Stimulated activated naive CD8-positive, alpha-beta T cell treated with anti-CD3 and anti-CD28 coated beads, Interleukin-15, amount 100 ng/mL, for 72 hours (primary cell): ENCODE measurements around the gene PIGT.

ENCODE experiments used
- ATAC-seq: fragments of 150-1000 bp; cut with Tn5 transposase; 2 replicates; pipeline ENCODE4 v1.10.0; 2021; ENCODE audit warnings: mild to moderate bottlenecking, moderate library complexity
- DNase-seq, 2 donors: peaks; one replicate each; pipeline ENCODE4 v3.0.0; 2021 to 2022
- H3K27ac Mint-ChIP-seq, 2 donors: one replicate each; pipeline ENCODE4 v1.8.0; 2022; ENCODE audit warnings: mild to moderate bottlenecking in 2 of 2, mixed read lengths in 2 of 2, moderate library complexity in 2 of 2
- H3K27me3 Mint-ChIP-seq: one replicate; pipeline ENCODE4 v1.8.0; 2022; ENCODE audit warnings: mixed read lengths
- H3K4me1 Mint-ChIP-seq: one replicate; pipeline ENCODE4 v1.8.0; 2022; ENCODE audit warnings: mild to moderate bottlenecking, mixed read lengths
- H3K4me3 Mint-ChIP-seq, 2 donors: one replicate each; pipeline ENCODE4 v1.8.0; 2022; ENCODE audit warnings: mild to moderate bottlenecking in 2 of 2, mixed read lengths in 2 of 2, moderate library complexity in 1 of 2
- H3K9me3 Mint-ChIP-seq, 2 donors: one replicate each; pipeline ENCODE4 v1.8.0; 2022; ENCODE audit warnings: mixed read lengths in 2 of 2

The PIGT gene

GRCh38 chr20:45415822-45416637 lies at the start of gene PIGT:
Gene PIGT (plus strand): TSS chr20:45416141. CDS start chr20:45416157, 16 bp downstream.
- ATAC-seq: peak; percentile 95
- H3K4me3 Mint-ChIP-seq: peak within 1 kb of the TSS; percentile 88 to 92
- H3K27ac Mint-ChIP-seq: peak within 1 kb of the TSS; percentile 95 to 99
- peak; percentile 80 to 89 for DNase-seq
- peaks cover 47% of the 10 kb centered on the region for H3K4me1 Mint-ChIP-seq
- no peaks in the 10 kb centered on the region for H3K27me3 Mint-ChIP-seq
- no peaks in the 10 kb centered on the region for H3K9me3 Mint-ChIP-seq

- Mint-ChIP-seq H3K27ac (no peak overlapping the region), H3K4me3 (no peak overlapping the region), H3K27me3 (no peaks in the 10 kb centered on the region), H3K4me1 (peaks cover 62% of the 10 kb centered on the region), H3K9me3 (no peaks in the 10 kb centered on the region)
- ATAC-seq: no peak
- no peak for DNase-seq
Observed at GRCh38 chr20:45366192-45366591, 49.7 kb upstream of the PIGT start.

- Mint-ChIP-seq H3K4me1 (peaks cover 64% of the 10 kb centered on the region), H3K9me3 (no peaks in the 10 kb centered on the region), H3K27ac (peak overlapping the region in 1 of 2 donors; percentile 10), H3K4me3 (no peak overlapping the region), H3K27me3 (no peaks in the 10 kb centered on the region)
- ATAC-seq (no peak), DNase-seq (no peak)
Observed at GRCh38 chr20:45366631-45367030, 49.3 kb upstream of the PIGT start.

GRCh38 chr20:45367126-45367525 lies 48.8 kb upstream of the PIGT start:
- Mint-ChIP-seq H3K27ac (no peak overlapping the region), H3K4me3 (no peak overlapping the region), H3K4me1 (peaks cover 69% of the 10 kb centered on the region), H3K9me3 (no peaks in the 10 kb centered on the region), H3K27me3 (no peaks in the 10 kb centered on the region)
- ATAC-seq: no peak
- no peak for DNase-seq

- no peak overlapping the region for H3K27ac Mint-ChIP-seq
- H3K27me3 Mint-ChIP-seq: no peaks in the 10 kb centered on the region
- H3K9me3 Mint-ChIP-seq: no peaks in the 10 kb centered on the region
- peaks cover 73% of the 10 kb centered on the region for H3K4me1 Mint-ChIP-seq
- DNase-seq (peak in 1 of 2 donors; percentile 31), ATAC-seq (peak; percentile 72)
- peak overlapping the region; percentile 12 to 40 for H3K4me3 Mint-ChIP-seq
Observed at GRCh38 chr20:45368221-45368980, 47.5 kb upstream of the PIGT start.

GRCh38 chr20:45370571-45371160 lies 45.3 kb upstream of the PIGT start:
- ATAC-seq (no peak), DNase-seq (no peak)
- no peaks in the 10 kb centered on the region for H3K9me3 Mint-ChIP-seq
- no peak overlapping the region for H3K4me3 Mint-ChIP-seq
- H3K27ac Mint-ChIP-seq: no peak overlapping the region
- peaks cover 63% of the 10 kb centered on the region for H3K4me1 Mint-ChIP-seq
- H3K27me3 Mint-ChIP-seq: no peaks in the 10 kb centered on the region

GRCh38 chr20:45372241-45372640 lies 43.7 kb upstream of the PIGT start:
- Mint-ChIP-seq H3K4me3 (peak overlapping the region; percentile 48 to 84), H3K27ac (no peak overlapping the region), H3K27me3 (no peaks in the 10 kb centered on the region), H3K9me3 (no peaks in the 10 kb centered on the region), H3K4me1 (peaks cover 51% of the 10 kb centered on the region)
- DNase-seq: no peak
- ATAC-seq: no peak

GRCh38 chr20:45372646-45373352 lies 43.1 kb upstream of the PIGT start:
- ATAC-seq (no peak), DNase-seq (no peak)
- H3K27ac Mint-ChIP-seq: no peak overlapping the region

GRCh38 chr20:45373353-45374100 lies 42.4 kb upstream of the PIGT start:
- H3K9me3 Mint-ChIP-seq: no peaks in the 10 kb centered on the region
- H3K27ac Mint-ChIP-seq: peak overlapping the region; percentile 70 to 92
- DNase-seq (peak; percentile 87 to 90), ATAC-seq (peak; percentile 96)
- H3K4me3 Mint-ChIP-seq: peak overlapping the region; percentile 84
- peaks cover 38% of the 10 kb centered on the region for H3K4me1 Mint-ChIP-seq
- no peaks in the 10 kb centered on the region for H3K27me3 Mint-ChIP-seq

More at GRCh38 chr20:45372646-45373352, 43.1 kb upstream of the PIGT start:
- Mint-ChIP-seq H3K4me1 (peaks cover 45% of the 10 kb centered on the region), H3K27me3 (no peaks in the 10 kb centered on the region), H3K9me3 (no peaks in the 10 kb centered on the region), H3K4me3 (peak overlapping the region; percentile 84)

GRCh38 chr20:45374101-45374467 lies 41.9 kb upstream of the PIGT start:
- Mint-ChIP-seq H3K4me1 (peaks cover 32% of the 10 kb centered on the region), H3K27me3 (no peaks in the 10 kb centered on the region), H3K4me3 (peak overlapping the region; percentile 84), H3K9me3 (no peaks in the 10 kb centered on the region), H3K27ac (no peak overlapping the region)
- DNase-seq (no peak), ATAC-seq (no peak)

GRCh38 chr20:45374966-45375365 lies 41.0 kb upstream of the PIGT start:
- DNase-seq: no peak
- no peak for ATAC-seq

GRCh38 chr20:45377269-45377668 lies 38.7 kb upstream of the PIGT start:
- ATAC-seq: no peak

More at GRCh38 chr20:45374966-45375365, 41.0 kb upstream of the PIGT start:
- Mint-ChIP-seq H3K27ac (no peak overlapping the region), H3K27me3 (no peaks in the 10 kb centered on the region), H3K9me3 (no peaks in the 10 kb centered on the region), H3K4me3 (no peak overlapping the region), H3K4me1 (peaks cover 32% of the 10 kb centered on the region)

GRCh38 chr20:45378191-45378590 lies 37.8 kb upstream of the PIGT start, which contains the start of gene TP53TG5:
Gene TP53TG5 (minus strand): TSS chr20:45378325. CDS start chr20:45378236, 89 bp downstream.
- Mint-ChIP-seq H3K27me3 (no peaks in the 10 kb centered on the region), H3K9me3 (no peaks in the 10 kb centered on the region), H3K4me1 (peaks cover 14% of the 10 kb centered on the region), H3K27ac (peak within 1 kb of the TSS in 1 of 2 donors; percentile 22), H3K4me3 (no peak within 1 kb of the TSS)
- ATAC-seq (no peak), DNase-seq (no peak)

More at GRCh38 chr20:45377269-45377668, 38.7 kb upstream of the PIGT start:
- H3K27ac Mint-ChIP-seq: no peak overlapping the region
- peaks cover 23% of the 10 kb centered on the region for H3K4me1 Mint-ChIP-seq
- H3K27me3 Mint-ChIP-seq: no peaks in the 10 kb centered on the region
- H3K4me3 Mint-ChIP-seq: no peak overlapping the region
- no peak for DNase-seq
- H3K9me3 Mint-ChIP-seq: no peaks in the 10 kb centered on the region

- peaks cover 25% of the 10 kb centered on the region for H3K4me1 Mint-ChIP-seq
- DNase-seq: no peak
- no peak overlapping the region for H3K27ac Mint-ChIP-seq
- H3K9me3 Mint-ChIP-seq: peaks cover 9 to 12% of the 10 kb centered on the region in 2 donors
- no peak overlapping the region for H3K4me3 Mint-ChIP-seq
- H3K27me3 Mint-ChIP-seq: no peaks in the 10 kb centered on the region
- ATAC-seq: no peak
Observed at GRCh38 chr20:45387274-45387673, 28.7 kb upstream of the PIGT start.
